ENCODE measurements around the gene CDKN2B-AS1.
"Not testable (repeated sequence)": the region's sequence is repeated elsewhere in the genome, so short reads cannot be mapped to it uniquely, and the experiment has no call there.

The CDKN2B-AS1 gene
- 0.21 to 3.7 (median 2.0) reads per million in 3 experiments for total RNA-seq

GRCh38 chr9:21994556-21995005, at the start of gene CDKN2B-AS1:
Gene CDKN2B-AS1, plus strand, starts transcription at chr9:21994791.
- DNase-seq, result no peak

- no peak for DNase-seq
Observed at GRCh38 chr9:21945606-21946005, 49.0 kb upstream of the CDKN2B-AS1 start.

GRCh38 chr9:21958833-21959232, 35.8 kb upstream of the CDKN2B-AS1 start:
- DNase-seq, result no peak

- DNase-seq, result not testable (repeated sequence)
Observed at GRCh38 chr9:21959268-21959667, 35.3 kb upstream of the CDKN2B-AS1 start.

- no peak for DNase-seq
Observed at GRCh38 chr9:21961569-21961968, 33.0 kb upstream of the CDKN2B-AS1 start.

- DNase-seq, result peak; percentile 66
Observed at GRCh38 chr9:21964925-21965385, 29.6 kb upstream of the CDKN2B-AS1 start.

GRCh38 chr9:21965401-21965951, 29.1 kb upstream of the CDKN2B-AS1 start:
- DNase-seq, result peak; percentile 28

GRCh38 chr9:21966140-21966851, 28.3 kb upstream of the CDKN2B-AS1 start:
- no peak for DNase-seq

GRCh38 chr9:21967169-21967568, 27.4 kb upstream of the CDKN2B-AS1 start:
- no peak for DNase-seq

- DNase-seq, result no peak
Observed at GRCh38 chr9:21967702-21968101, 26.9 kb upstream of the CDKN2B-AS1 start.

GRCh38 chr9:21968331-21969010, 26.1 kb upstream of the CDKN2B-AS1 start:
- no peak for DNase-seq

GRCh38 chr9:21969011-21969940, 25.3 kb upstream of the CDKN2B-AS1 start:
- DNase-seq, result no peak

- DNase-seq, result no peak
Observed at GRCh38 chr9:21969951-21970799, 24.4 kb upstream of the CDKN2B-AS1 start.

- DNase-seq, result no peak
Observed at GRCh38 chr9:21970800-21971640, 23.6 kb upstream of the CDKN2B-AS1 start.

GRCh38 chr9:21972361-21972760, 22.2 kb upstream of the CDKN2B-AS1 start:
- no peak for DNase-seq

- DNase-seq, result no peak
Observed at GRCh38 chr9:21974343-21974721, 20.3 kb upstream of the CDKN2B-AS1 start.

GRCh38 chr9:21974722-21975409, 19.7 kb upstream of the CDKN2B-AS1 start:
- peak; percentile 34 for DNase-seq

GRCh38 chr9:21976334-21976875, 18.2 kb upstream of the CDKN2B-AS1 start:
- DNase-seq, result no peak

- no peak for DNase-seq
Observed at GRCh38 chr9:21982391-21982790, 12.2 kb upstream of the CDKN2B-AS1 start.
